ENCODE data around the gene TNIK.
"Not testable (repeated sequence)": the region's sequence is repeated elsewhere in the genome, so short reads cannot be mapped to it uniquely, and the experiment has no call there.

The TNIK gene

DNA sequence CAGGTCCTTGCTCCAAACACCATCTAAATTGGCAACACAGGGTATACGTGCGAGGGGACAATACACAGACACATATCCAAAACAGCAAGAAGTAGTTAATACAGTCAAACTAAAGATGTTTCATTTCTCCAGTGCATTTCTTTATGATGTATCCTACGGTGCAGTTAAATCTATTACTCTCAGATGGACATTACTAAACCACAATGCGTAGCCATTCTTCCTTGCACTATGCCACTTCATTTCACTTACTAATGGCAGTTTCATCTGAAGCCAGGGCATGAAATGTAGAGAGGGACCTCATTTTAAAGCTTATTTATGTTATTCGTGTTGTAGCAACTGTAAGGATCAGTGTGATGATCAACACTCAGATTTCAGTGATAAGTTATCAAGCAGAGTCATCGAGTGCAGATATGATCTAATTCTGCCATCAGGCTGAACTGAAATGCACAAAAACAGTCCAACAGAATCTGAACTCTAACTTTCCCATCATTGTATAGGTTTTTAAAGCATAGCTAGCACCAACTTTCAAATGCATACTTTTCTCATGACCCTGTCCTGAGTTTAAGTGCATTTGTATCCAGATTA lies 14.5 kb downstream of the TNIK start:
- no peak for DNase-seq (ENCODE audit: low spot score)

DNA sequence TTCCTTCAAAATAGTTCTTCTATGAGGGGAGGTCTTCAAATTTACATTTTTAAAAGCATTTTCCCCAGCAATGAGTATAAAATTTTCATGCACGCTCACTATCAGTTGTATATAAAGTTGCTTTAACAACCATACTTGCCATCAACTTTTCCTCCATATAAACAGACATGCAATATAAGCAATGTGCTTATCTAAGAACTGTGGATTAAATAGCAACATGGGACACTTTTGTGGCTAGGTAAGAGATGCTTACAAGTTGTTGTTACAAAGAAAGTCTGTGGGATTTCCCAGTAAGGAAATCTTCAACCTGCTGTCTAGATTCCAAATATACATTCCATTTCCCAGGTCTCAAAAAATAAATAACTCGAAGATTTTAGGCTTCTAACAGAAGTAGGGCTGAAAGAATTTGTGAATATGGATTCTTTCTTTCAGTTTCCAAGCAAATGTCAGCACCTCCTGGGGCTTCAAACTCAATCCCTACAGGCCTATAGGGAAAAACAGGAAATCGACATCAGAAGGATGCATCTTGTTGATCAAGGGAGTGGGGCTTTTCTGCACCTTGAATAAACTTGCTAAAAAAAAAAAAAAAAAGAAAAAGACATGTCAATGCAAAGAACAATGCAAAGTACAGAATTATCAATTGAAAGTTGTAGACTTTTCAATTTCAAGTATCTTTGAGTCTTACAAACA lies 16.1 kb downstream of the TNIK start:
- DNase-seq (ENCODE audit: low spot score): no peak

DNA sequence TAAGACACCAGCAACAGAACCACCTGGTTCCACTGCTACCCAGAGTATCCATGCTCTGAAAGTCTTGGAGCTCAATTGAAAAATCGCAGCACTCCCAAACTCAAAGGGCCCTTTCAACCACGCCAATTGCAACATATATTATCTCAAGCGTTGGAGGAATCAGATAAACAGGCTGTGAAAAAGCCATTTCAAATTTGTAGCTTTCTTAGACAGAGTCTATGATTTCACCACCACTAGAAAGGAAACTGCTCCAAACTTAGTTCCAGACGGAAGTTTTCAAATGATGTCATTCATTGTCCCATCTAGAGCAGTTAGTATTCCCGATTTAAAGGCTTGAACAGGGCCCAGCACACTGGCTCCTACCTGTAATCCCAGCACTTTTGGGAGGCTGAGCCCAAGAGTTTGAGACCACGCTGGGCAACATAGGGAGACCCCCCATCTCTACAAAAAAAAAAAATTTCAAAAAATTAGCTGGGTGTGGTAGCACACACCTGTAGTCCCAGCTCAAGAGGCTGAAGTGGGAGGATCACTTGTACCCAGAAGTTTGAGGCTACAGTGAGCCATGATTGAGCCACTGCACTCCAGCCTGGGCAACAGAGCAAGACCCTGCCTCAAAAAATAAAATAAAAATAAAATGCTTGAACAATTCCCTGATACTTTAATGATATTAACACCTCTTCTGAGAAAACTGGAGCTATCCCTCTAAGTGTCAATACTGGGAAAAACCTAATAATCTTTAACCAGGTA lies 16.8 kb downstream of the TNIK start:
- DNase-seq (ENCODE audit: low spot score): no peak

DNA sequence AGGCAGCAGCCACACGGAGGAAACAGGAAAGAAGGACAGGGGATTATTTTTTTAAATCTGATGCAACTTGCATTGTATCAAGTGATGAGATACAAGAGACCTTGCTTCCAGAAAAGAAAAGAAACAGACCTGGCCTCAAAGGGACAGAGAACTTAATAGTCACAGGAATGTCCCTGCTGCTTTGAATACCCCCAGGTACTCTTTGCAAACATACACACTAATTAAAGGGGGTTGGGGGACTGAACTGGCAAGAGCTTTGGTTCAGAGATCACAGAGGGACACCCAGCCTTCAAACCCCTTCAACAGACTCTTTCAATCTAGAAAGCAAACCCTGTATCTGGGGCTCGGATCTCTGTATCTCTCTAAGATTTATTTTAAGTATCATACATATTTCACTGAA lies 18.0 kb downstream of the TNIK start:
- no peak for DNase-seq (ENCODE audit: low spot score)

DNA sequence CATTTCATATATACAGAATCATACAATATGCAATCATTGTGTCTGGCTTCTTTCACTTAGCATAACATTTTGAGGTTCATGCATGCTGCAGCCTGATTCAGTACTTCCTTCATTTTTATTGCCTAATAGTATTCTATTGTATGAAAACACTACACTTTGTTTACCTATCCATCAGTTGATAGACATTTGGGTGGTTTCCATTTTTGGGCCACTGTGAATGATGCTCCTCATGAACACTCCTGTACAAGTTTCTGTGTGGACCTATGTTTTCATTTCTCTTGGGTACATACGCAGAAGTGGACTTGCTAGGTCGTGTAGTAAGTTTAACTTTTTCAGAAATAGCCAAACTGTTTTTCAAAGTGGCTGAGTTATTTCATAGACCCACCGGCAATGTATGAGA lies 18.8 kb downstream of the TNIK start:
- no peak for DNase-seq (ENCODE audit: low spot score)

DNA sequence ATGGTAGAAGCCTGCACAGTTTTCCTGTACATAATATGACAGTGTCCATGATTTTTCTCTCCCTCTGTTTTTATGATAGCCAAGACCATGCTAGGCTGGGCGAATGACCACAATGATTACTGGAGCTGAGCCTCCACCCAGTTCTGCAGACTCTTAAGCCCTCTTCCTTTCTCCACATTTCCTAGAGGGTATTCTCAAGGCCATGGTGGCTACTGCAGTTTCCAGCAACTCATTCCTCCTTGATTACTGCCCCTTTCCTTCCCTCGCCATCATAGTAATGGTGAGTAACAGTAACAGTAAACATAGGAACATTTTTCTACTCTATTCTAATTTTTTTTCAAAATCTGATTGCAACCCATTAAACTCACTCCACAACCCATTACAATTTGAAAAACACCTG lies 20.2 kb downstream of the TNIK start:
- no peak for DNase-seq (ENCODE audit: low spot score)

DNA sequence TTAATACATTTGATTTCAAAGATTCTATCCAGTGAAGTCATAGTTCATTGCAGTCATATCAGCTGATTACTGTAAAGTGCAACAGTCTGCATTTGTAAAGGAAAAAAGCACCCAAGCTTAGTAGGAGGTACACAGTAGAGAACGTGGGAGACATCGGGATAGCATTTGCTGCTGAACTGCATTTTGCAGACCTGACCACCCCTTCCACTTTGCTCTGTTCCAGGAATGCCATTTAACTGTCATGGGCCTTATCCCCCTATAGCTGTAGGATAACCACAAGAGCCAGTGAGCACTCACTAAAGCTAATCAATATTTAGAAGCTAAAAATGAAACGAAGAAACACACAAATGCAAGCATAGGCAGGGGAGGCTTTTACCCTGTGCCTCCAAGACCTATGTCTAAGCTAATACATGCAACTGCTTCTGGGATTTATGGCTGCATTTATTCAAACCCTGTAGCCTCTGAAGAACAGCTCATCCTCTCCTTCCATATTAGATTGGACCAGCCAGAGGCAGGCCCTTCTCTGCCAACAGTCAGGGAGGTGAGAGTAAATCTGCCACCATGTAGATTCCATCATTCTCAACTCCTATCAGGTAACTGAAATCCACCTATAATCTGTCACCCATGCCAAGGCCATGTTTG lies 23.0 kb downstream of the TNIK start:
- DNase-seq (ENCODE audit: low spot score): no peak

DNA sequence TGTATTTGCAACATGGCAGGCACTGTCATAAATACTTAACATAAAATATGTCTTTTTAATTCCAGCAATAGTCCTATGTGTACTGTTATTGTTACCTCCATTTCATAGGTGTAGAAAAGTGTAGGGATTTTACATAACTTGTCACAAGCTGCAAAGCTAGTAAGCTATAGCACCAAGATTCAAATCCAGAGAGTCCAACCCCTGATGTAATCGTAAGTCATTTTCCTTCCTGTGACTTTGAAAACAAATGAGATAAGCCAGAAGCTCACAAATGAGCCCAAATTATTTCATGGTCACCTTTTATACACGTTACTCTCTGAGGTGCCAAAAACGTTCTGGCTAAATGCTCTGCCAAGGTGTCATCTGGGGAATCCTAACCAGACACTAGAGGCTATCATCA lies 23.8 kb downstream of the TNIK start:
- no peak for DNase-seq (ENCODE audit: low spot score)

DNA sequence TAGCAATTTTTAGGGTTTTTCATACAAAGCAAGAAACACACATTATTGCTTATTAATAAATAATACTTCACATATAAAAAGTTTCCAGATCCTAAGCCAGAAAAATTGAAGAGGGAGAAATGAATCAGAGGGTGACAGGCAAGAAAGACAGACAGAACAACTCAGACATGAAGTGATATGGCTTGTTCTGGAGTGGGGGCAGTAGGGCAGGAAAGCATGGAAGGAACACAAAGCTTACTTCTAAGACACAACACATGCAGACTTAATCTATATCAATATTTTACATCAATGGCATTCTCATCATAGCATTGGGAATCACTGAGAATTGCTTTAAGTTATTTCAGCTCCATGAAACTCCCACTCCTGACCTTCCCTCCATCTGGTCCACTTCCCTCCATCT lies 24.4 kb downstream of the TNIK start:
- no peak for DNase-seq (ENCODE audit: low spot score)

DNA sequence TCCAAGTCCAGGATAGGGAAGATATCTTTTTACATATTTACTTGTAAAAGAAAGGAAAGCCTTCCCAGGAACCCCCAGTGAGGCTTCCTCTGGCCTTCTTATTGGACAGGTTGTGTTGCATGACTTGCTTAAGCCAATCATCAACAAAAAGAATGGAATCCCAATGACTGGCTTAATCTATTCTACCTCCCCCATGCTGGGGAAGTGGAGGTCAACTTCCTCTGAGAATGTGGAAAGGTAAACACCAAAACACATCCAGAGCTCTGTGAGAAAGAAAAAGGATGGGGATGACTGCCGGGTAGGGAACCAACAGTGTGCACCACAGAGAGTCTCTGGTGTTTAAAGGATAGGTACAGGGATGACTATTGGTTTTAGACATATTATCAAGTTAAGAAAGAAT lies 25.1 kb downstream of the TNIK start:
- no peak for DNase-seq (ENCODE audit: low spot score)

DNA sequence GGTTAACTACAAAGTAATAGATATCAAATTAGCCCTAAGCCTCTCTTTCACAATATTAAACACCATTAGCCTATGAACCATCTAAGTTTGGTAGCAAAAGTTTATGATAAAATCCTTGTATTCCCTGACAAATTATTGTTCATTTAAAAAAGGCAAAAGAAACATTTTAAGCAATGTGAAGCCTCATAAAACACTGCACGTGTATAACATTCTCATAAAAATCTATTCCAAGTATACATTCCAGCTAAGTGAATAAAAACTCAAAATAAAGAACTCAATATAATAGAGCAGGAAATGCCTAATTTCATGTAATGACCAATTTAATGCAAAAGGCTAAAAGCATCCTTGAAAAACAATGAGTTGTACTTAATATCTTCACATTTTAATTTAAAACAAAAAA lies 27.7 kb downstream of the TNIK start:
- DNase-seq (ENCODE audit: low spot score): no peak

DNA sequence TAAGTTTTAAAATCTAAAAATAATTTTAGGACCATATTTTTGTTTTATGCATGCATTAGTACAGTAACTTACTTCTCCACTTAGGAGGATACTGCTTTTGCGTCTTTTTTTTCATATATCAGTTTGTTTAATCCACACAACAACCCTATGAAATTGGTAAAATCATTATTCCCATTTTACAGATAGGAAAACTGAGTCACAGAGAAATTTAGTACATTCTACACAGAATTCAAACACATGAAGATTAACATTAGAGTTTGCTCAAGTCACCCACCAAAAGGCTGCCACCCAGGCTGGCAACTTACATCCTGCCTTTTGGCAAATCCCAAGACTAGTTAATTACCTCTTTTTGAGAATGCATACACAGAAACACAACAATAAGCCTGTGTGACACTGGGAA lies 28.7 kb downstream of the TNIK start:
- DNase-seq (ENCODE audit: low spot score): no peak

DNA sequence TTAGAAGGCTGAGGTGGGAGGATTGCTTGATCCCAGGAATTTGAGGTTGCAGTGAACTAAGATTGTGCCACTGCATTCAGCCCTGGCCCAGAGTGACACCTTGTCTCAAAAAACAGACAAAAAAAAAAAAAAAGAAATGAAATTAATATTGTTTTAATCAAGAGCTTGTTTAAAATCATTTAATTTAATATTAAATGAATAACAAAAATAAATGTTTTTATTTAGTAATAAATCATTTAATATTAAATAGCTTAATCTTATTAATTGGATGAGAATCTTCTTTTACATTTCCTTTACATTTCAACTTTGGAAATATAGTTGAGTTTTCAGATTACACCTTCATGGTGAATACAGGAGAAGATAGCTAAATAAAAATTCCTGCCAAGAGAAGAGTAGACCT lies 29.7 kb downstream of the TNIK start:
- DNase-seq (ENCODE audit: low spot score): no peak

DNA sequence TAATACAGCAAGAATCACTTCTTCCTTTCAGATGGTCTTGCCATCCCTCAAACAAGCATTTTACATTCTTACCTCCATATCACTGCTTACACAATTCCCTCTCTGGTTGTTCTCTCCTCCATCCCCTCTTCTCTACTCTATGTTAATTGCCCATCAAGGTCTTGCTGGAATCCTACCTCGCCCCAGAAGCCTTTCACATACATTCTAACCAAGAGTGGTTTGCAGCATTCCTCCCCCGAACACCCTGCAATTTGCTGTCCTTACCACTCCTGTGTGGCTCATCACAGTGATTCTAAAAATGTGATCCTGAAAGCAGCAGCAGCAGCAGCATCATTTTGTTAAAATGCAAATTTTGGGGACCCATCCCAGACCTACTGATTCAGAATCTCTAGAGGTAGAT lies 30.6 kb downstream of the TNIK start:
- DNase-seq (ENCODE audit: low spot score): no peak

DNA sequence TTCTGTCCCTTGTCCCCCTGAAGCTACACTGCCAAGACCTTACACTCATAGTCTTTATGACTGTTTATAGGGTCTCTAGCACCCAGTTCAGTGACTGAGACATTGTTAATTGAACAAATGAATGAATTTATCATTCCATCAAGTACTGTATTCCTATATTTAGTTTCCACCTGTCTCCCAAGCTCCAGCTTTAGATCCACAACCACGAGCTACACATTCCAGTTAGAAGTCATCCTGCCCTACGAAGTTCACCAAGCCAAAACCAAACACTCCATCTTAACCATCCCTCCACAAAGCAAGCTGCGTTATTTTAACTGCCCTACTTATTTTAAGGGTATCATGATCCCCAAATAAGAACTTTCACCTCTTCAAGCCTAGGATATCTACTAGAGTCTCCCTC lies 31.3 kb downstream of the TNIK start:
- DNase-seq (ENCODE audit: low spot score): no peak

DNA sequence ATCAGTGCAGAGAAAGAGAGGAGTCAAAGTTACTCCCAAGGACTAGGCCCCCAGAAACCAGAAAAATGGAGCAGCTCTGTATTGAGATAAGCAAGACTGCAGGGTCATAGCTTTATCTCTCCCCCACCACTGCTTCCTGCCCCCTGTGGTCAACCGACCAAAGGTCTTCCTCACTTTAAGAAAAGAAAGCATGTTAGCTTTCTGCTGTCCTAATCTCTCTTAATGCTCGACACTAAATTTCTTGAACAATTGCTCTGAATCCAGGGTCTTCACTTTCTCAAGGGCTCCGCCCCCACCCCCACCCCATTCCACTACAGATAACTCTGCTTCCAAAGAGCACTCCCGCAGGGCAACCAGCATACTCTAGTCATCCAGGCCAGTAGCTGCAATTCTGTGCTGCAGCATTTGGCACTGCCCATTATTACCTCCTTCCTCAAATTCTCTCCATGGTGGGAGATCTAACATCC lies 31.9 kb downstream of the TNIK start:
- no peak for DNase-seq (ENCODE audit: low spot score)

DNA sequence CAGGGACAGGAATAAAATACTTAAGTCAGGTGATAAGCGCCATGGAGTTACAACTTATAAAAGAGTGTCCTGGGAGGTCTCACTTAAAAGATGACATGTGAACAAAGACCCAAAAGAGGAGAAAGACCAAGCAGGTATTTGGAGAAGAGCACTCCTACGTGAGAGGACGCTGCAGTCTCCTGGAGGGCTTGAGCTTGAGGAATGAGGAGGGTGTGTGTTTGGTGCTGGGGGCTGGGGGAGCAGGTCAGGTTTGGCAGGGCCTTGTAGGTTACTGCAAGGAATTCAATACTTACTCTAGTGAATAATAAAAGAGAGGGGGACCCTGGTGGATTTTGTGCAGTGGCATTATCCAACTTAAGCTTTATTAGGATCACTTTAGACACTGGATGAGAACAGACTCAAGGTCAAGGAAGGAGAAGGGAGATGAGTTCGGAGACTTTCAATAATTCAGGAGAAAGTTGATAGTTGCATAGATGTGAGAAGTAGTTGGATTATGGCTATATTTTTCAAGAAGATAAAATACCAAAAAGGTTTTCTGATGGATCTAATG lies 32.4 kb downstream of the TNIK start:
- no peak for DNase-seq (ENCODE audit: low spot score)

DNA sequence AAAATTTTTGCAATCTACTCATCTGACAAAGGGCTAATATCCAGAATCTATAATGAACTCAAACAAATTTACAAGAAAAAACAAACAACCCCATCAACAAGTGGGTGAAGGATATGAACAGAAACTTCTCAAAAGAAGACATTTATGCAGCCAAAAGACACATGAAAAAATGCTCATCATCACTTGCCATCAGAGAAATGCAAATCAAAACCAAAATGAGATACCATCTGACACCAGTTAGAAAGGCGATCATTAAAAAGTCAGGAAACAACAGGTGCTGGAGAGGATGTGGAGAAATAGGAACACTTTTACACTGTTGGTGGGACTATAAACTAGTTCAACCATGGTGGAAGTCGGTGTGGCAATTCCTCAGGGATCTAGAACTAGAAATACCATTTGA lies 36.1 kb downstream of the TNIK start:
- not testable (repeated sequence) for DNase-seq (ENCODE audit: low spot score)

DNA sequence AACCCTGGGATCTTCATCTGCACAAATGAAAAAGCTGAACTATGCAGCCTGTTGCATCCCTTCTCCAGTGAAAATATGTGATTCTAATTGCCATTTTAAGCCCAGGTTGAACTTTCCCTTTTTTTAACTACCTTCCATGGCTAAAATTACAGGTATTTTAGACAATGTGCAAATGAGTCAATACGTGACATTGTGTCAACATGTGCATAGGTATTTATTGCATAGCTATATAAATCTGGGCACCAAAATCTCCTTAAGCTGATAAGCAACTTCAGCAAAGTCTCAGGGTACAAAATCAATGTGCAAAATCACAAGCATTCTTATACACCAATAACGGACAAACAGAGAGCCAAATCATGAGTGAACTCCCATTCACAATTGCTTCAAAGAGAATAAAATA lies 37.4 kb downstream of the TNIK start:
- DNase-seq (ENCODE audit: low spot score): not testable (repeated sequence)

DNA sequence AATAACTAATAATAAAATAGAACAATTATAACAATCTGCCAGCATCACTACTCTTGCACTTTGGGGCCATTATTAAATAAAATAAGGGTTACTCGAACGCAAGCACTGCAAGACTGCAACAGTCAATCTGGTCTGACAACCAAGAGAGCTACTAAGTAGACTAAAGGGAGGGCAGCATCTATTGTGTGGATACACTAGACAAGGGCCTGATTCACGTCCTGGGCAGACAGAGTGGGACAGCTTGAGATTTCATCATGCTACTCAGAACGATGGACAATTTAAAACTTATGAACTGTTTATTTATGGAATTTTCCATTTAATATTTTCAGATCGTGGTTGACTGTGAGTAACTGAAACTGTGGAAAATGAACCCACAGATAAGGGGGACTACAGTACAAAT lies 39.5 kb downstream of the TNIK start:
- no peak for DNase-seq (ENCODE audit: low spot score)

DNA sequence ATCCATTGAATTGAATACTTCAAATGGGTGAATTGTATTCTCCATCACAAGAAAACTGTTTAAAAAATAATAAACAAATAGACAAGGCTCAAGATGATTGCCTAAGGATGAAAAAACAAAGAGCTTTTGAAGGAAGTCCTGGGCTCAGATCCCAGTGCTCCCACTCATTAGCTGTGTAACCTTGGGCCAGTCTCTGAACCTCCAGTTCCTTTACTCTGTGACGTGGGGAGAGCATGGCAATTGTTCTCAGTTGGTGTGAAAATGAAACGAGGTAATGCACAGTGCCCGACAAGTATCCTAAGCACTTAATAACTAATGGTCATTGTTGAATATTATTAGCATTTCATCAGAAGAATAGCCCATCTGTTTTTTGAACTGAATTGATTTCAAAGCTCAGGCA lies 40.7 kb downstream of the TNIK start:
- DNase-seq (ENCODE audit: low spot score): no peak

DNA sequence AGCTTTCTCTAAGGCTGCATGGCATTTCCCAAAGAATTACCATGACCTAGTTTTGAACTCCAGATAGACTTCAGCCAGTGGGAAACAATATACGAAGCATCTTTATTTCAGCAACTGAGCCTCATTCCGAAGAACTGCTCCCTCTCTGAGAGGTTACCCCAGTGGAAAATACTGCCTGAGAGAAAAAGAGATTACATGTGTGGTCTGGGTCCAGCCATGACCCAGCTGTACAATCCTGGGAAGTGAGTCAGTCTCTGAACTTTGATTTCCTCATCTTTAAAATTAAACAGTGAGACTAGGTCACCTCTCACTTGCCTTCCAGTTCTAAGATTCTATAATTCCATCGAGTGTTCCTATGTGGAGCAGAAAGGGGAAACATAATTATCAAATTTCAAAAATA lies 42.4 kb downstream of the TNIK start:
- DNase-seq (ENCODE audit: low spot score): no peak

DNA sequence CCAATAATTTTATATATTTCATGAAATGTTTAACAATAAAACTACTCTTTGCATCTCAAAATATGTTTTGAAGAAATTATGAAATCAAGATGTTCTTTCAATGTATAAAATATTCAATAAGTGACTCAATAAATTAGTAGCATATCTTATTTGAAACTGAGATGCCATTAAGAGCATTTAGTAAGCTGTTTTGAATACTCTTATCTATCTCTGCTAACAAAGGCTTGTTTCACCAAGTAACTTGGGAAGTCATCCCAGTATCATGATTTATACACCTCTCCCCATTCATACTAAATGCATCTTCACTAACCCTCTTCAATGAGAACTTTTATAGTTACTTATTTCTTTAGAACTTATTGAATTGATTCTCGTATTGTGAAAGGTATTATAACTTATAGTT lies 43.1 kb downstream of the TNIK start:
- DNase-seq (ENCODE audit: low spot score): no peak
